OCI-LY7 (cell line): Measurements from ENCODE around the gene MIDN. TPM values are rescaled to one million over a fixed set of nuclear protein-coding genes. Genes with fewer than 3 reads are reported as not detected.

ENCODE experiments used
- BruUV-seq: library from RNA; stranded (reverse); fragments of 400-500 nt; replicated peaks from 2 replicates; lab custom pipeline; 2021; lab: Mats Ljungman, UMichigan
- CTCF ChIA-PET: fragments of 300-600 bp; sonication (Branson Sonifier 250); formaldehyde crosslinking; loops from one replicate; lab custom pipeline; 2022; ENCODE audit warnings: antibody characterized with exemption; ENCODE audit not compliant: unreplicated experiment; lab: Charles Lee
- POLR2A ChIA-PET: fragments of 300-600 bp; sonication (Branson Sonifier 250); formaldehyde crosslinking; loops from one replicate; lab custom pipeline; 2022; ENCODE audit warnings: antibody characterized with exemption; lab: Charles Lee
- DNase-seq: peaks from one replicate; pipeline ENCODE4 v3.0.0-alpha.2; 2015; ENCODE audit warnings: low spot score
- H2AFZ ChIP-seq: fragments of 200-600 bp; sonication (generic), shearing (Covaris generic); 2 replicates; pipeline ENCODE4 v1.6.1; 2014; ENCODE audit warnings: mild to moderate bottlenecking, antibody characterized with exemption, low read length, moderate library complexity
- H3K27ac ChIP-seq: fragments of 200-600 bp; sonication (generic); 2 replicates; pipeline ENCODE4 v1.5.1; 2014; ENCODE audit warnings: mixed run types, low read depth, mild to moderate bottlenecking, moderate library complexity, low read length, inconsistent platforms; ENCODE audit not compliant: poor library complexity, severe bottlenecking
- H3K36me3 ChIP-seq: fragments of 200-600 bp; sonication (generic); 2 replicates; pipeline ENCODE4 v1.6.1; 2014; ENCODE audit warnings: mild to moderate bottlenecking, antibody characterized with exemption, low read length, moderate library complexity, mixed read lengths; ENCODE audit not compliant: insufficient read depth
- H3K4me1 ChIP-seq: fragments of 200-600 bp; sonication (generic); 2 replicates; pipeline ENCODE4 v1.5.1; 2014; ENCODE audit warnings: mild to moderate bottlenecking, low read length; ENCODE audit not compliant: insufficient read depth, poor library complexity, severe bottlenecking
- H3K4me2 ChIP-seq: fragments of 200-600 bp; sonication (generic); 2 replicates; pipeline ENCODE4 v1.6.1; 2014; ENCODE audit warnings: mild to moderate bottlenecking, low read length
- H3K4me3 ChIP-seq: fragments of 200-600 bp; sonication (generic); 2 replicates; pipeline ENCODE4 v1.5.1; 2014; ENCODE audit warnings: mild to moderate bottlenecking, low read depth, low read length; ENCODE audit not compliant: poor library complexity, severe bottlenecking
- H3K79me2 ChIP-seq: fragments of 200-600 bp; sonication (generic); 2 replicates; pipeline ENCODE4 v1.6.1; 2016; ENCODE audit warnings: low read depth, mild to moderate bottlenecking, low read length, moderate library complexity, mixed read lengths; ENCODE audit not compliant: insufficient read depth
- H3K9me2 ChIP-seq: fragments of 200-600 bp; sonication (generic); 2 replicates; pipeline ENCODE4 v1.6.1; 2016; ENCODE audit warnings: mild to moderate bottlenecking, low read length, mixed read lengths; ENCODE audit not compliant: insufficient read depth
- H3K9me3 ChIP-seq: fragments of 200-600 bp; sonication (generic); 2 replicates; pipeline ENCODE4 v1.6.1; 2014; ENCODE audit warnings: mild to moderate bottlenecking, mixed run types, low read length, mixed read lengths
- H4K20me1 ChIP-seq: fragments of 200-600 bp; sonication (generic); 2 replicates; pipeline ENCODE4 v1.6.1; 2014; ENCODE audit warnings: mild to moderate bottlenecking, antibody characterized with exemption, low read length, moderate library complexity, mixed read lengths; ENCODE audit not compliant: insufficient read depth
- CTCF ChIP-seq: fragments of 200-600 bp; sonication (generic); conservative IDR thresholded peaks from 2 replicates; pipeline ENCODE4 v1.5.1; 2014; ENCODE audit warnings: mild to moderate bottlenecking, antibody characterized with exemption, low read length, moderate library complexity, mixed read lengths
- EZH2phosphoT487 ChIP-seq: fragments of 200-600 bp; sonication (generic); IDR thresholded peaks from 2 replicates; pipeline ENCODE4 v1.6.1; 2018; ENCODE audit warnings: low read depth, borderline replicate concordance, mild to moderate bottlenecking, mixed run types, antibody characterized with exemption, low read length, moderate library complexity, mixed read lengths
- intact Hi-C: fragments of 100-400 bp; cut with micrococcal nuclease; formaldehyde crosslinking; loops from one replicate; pipeline ENCODE4 v1.10.0; 2022; ENCODE audit not compliant: unreplicated experiment
- total RNA-seq, 2 experiments: library from RNA; depleted of rRNA in 1 of 2; stranded (reverse); fragments of >200 nt in 1 of 2; shearing (Covaris generic) in 1 of 2; gene quantifications; 2 replicates each; pipeline ENCODE4 v1.2.3, GENCODE V29; 2014 to 2022

Gene MIDN
- total RNA-seq, 2 experiments from 2014 or later: 20.3 to 70.9 TPM

GRCh38 chr19:1274852-1275259 lies 26.5 kb downstream of the MIDN start:
- Histone ChIP-seq H3K27ac (peak overlapping the region; percentile 92), H3K79me2 (peaks cover 60% of the 10 kb centered on the region), H3K36me3 (peaks cover 92% of the 10 kb centered on the region), H4K20me1 (peaks cover 3% of the 10 kb centered on the region; the same call in 1 of the 2 replicates), H3K9me2 (no peaks in the 10 kb centered on the region), H3K4me3 (peak overlapping the region; percentile 95), H3K9me3 (no peaks in the 10 kb centered on the region), H3K4me1 (peaks cover 56% of the 10 kb centered on the region), H3K4me2 (peak overlapping the region; percentile 100), H2AFZ (no peak overlapping the region)
- ChIA-PET CTCF (no interaction called here), POLR2A (interaction anchor here (0.6 to 1.0 kb wide), 2 partner anchors 9 to 22 kb away, joined by 3 read pairs; no protein-coding TSS in a partner anchor)
- intact Hi-C loops: loop anchor here (5.0 kb wide), 1 partner anchor 162 kb away; the partner anchor contains the start of gene RPS15
- TF ChIP-seq EZH2phosphoT487 (no peak), CTCF (no peak)
- BruUV-seq: no TSS peak
- no peak for DNase-seq

GRCh38 chr19:1275260-1275975 lies 27.0 kb downstream of the MIDN start, which contains the start of gene FAM174C:
Gene FAM174C (plus strand): TSS chr19:1275530. CDS start chr19:1275550, 20 bp downstream.
- no peaks in the 10 kb centered on the region for H3K9me2 ChIP-seq
- peak within 1 kb of the TSS; percentile 92 for H3K27ac ChIP-seq
- no peaks in the 10 kb centered on the region for H3K9me3 ChIP-seq
- ChIA-PET POLR2A (interaction anchor here (0.6 to 1.0 kb wide), 2 partner anchors 9 to 22 kb away, joined by 3 read pairs; no protein-coding TSS in a partner anchor), CTCF (no interaction called here)
- peak within 1 kb of the TSS; percentile 95 for H3K4me3 ChIP-seq
- intact Hi-C loops: loop anchor here (5.0 kb wide), 1 partner anchor 162 kb away; the partner anchor contains the start of gene RPS15
- H2AFZ ChIP-seq: no peak within 1 kb of the TSS; the same call in 1 of the 2 replicates
- no peak for TF ChIP-seq CTCF
- H4K20me1 ChIP-seq: no peaks in the 10 kb centered on the region; the same call in 1 of the 2 replicates
- peak within 1 kb of the TSS; percentile 100 for H3K4me2 ChIP-seq
- BruUV-seq: no TSS peak
- DNase-seq: peak; percentile 98
- H3K79me2 ChIP-seq: peaks cover 54% of the 10 kb centered on the region
- peaks cover 55% of the 10 kb centered on the region for H3K4me1 ChIP-seq
- H3K36me3 ChIP-seq: peaks cover 92% of the 10 kb centered on the region
